Amniotic stem cell (primary cell): Measurements from ENCODE around the gene MSL1.
A peak's percentile ranks its signal among the peaks of the same experiment; 100 is the strongest.

Experiments used
- DNase-seq: peaks from one replicate; lab custom pipeline; 2025; lab: John Stamatoyannopoulos, UW

MSL1 gene, protein sequence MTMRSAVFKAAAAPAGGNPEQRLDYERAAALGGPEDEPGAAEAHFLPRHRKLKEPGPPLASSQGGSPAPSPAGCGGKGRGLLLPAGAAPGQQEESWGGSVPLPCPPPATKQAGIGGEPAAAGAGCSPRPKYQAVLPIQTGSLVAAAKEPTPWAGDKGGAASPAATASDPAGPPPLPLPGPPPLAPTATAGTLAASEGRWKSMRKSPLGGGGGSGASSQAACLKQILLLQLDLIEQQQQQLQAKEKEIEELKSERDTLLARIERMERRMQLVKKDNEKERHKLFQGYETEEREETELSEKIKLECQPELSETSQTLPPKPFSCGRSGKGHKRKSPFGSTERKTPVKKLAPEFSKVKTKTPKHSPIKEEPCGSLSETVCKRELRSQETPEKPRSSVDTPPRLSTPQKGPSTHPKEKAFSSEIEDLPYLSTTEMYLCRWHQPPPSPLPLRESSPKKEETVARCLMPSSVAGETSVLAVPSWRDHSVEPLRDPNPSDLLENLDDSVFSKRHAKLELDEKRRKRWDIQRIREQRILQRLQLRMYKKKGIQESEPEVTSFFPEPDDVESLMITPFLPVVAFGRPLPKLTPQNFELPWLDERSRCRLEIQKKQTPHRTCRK

GRCh38 chr17:40121181-40122135, at the start of gene MSL1:
Gene MSL1 (plus strand): TSS chr17:40121971. CDS start chr17:40122613, 642 bp downstream.
- peak; percentile 57 for DNase-seq

GRCh38 chr17:40072040-40072734, 49.6 kb upstream of the MSL1 start:
- no peak for DNase-seq

GRCh38 chr17:40072735-40073346, 48.9 kb upstream of the MSL1 start:
- no peak for DNase-seq

DNA sequence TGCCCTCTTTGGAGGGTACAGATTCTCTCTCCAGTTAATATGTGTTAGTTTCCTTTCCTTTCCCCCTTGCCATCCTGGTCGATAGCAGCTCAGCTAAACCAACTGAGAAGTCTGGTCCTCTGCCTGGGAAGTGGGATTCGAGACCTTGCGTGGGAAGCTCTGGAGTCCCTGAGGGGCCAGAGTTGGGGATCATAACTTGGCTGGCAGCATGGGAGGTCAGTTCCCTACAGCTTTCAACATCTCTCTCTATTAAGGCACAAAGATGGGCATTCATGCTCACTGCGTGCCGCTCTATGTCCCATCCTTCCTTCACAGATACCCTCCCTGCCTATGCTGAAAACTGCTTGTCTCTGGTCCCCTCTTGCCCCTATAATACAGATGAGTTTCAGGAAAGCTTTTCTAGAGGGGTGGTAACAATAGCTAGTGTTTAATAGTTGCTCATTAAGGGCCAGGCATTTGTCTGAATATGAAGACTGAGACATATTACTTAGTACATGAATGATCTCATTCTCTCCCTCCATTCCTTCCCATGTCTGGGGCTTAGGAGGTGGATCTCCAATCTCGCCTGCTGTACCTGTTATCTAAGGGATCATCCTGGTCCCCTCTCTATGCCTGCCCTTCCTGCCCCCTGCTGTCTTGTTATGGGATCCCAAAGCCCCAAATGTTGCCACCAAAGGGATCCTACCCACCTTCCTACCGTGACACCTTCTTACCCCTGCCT, 48.2 kb upstream of the MSL1 start:
- no peak for DNase-seq

DNA sequence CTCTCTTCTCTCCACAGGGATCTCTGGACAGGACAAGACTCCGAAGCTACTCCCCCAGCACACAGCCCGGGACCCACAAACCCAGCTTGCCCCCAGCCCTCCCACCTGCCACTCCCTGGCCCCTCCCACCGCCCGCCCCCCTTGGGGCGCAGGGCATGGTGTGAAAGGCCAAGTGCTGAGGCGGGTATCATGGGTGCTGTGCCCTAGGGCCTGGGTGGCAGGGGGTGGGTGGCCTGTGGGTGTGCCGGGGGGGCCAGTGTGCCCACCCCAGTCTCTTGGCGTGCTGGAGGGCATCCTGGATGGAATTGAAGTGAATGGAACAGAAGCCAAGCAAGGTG, 47.6 kb upstream of the MSL1 start:
- no peak for DNase-seq

- no peak for DNase-seq
These were observed 46.9 kb upstream of the MSL1 start for GRCh38 chr17:40074871-40075200.

- no peak for DNase-seq
These were observed 46.4 kb upstream of the MSL1 start for GRCh38 chr17:40075201-40075941.

DNA sequence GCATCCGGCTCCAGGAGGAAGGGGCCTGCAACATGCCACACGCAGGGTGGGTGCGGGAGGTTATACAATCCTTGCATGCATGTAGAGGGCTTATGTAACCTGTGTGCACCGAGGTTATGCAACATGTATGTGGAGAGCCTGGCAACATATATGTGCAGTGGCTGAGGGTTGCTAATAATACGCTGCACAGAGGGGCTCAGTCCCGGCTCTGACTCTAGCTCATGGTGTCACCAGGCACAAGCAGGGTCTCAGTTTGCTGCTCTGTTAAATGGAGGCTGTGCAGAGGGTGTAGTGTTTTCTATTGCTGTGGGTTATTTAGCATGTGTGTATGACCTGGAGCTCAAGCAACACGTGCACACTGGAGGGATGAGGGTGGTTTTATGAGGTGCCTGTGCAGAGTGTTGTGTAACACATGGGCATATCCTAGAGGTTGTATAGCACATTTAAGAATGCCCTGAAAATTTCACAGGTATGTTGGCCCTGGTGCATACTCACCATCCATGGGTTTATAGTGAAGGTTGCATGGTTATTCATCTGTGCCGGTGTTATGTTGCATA, 45.8 kb upstream of the MSL1 start:
- no peak for DNase-seq

- DNase-seq, result no peak
These were observed 45.2 kb upstream of the MSL1 start for GRCh38 chr17:40076591-40076990.

DNA sequence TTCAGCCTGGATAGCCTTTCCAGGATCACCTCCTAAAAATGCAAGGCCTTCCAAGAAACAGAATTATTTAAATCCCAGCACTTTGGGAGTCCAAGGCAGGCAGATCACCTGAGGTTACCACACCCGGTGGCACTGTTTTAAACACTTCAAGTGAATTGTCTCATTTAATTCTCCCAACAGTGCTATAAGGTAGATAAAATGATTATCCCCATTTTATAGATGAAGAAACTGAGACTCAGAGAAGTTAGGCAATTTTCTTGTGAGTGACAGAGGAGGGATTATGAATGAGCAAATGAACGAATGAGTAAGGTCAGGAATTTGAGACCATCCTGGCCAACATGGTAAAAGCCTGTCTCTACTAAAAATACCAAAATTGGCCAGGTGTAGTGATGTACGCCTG, 42.2 kb upstream of the MSL1 start:
- DNase-seq, result no peak

GRCh38 chr17:40084477-40084876, 37.3 kb upstream of the MSL1 start:
- no peak for DNase-seq

DNA sequence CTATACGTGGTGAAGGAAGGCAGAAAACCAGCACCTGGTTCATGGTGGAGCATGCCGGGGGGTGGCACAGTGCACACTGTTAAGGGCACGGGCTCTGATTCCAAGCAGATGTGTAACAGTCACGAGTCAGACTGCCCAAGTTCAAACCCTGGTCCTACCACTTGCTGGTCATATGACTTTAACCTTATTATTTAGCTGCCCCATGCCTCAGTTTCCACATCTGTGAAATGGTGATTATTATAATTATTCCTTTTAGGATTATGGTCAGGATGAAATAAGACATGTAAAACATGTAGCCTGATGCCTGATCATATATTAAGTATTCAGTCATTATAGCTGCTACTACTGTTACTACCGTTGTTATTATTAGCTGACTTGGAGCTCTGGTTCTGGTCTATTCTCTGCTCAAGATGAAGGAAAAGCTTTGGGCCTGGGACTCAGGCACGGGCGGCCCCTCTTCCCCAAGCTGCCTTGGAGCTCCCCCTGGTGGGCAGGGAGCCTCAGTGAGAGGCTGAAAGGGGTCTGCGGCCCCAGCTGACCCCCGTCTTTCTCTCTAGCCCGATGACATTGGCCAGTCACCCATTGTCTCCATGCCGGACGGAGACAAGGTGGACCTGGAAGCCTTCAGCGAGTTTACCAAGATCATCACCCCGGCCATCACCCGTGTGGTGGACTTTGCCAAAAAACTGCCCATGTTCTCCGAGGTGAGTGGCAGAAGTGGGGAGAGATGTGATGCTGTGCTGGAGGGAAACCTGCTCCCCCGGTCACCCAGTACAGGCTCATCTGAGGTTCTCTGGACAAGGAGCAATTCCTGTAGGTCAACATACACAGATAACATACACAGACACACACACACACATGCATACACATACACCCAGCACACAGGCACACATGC, 35.4 kb upstream of the MSL1 start:
- DNase-seq, result no peak

DNA sequence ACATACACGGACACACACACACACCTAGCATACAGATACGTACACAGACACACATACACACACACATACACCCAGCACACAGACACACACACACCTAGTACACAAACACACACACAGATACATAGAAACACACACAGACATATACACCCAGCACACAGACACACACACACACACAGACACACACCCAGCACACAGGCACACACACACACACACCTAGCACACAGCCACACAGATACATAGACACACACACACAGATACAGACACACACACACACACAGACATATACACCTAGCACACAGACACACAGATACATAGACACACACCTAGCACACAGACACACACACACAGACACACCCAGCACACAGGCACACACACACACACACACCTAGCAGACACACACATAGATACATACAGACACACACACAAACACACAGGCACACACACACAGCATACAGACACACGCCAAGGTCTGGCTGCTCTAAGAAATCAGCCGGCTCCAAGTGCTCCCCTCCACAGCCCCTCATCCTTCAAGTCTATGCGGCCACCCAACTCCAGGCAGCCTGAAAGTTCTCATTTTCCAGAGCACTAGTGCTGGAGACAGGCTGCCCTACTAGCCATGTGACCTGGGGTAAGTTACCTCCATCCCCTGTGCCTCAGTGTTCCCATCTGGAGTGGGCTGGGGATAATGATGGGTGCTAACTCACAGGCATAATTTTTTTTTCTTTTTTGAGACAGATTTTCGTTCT, 34.5 kb upstream of the MSL1 start:
- no peak for DNase-seq

- no peak for DNase-seq
These were observed 33.7 kb upstream of the MSL1 start for GRCh38 chr17:40087903-40088718.

DNA sequence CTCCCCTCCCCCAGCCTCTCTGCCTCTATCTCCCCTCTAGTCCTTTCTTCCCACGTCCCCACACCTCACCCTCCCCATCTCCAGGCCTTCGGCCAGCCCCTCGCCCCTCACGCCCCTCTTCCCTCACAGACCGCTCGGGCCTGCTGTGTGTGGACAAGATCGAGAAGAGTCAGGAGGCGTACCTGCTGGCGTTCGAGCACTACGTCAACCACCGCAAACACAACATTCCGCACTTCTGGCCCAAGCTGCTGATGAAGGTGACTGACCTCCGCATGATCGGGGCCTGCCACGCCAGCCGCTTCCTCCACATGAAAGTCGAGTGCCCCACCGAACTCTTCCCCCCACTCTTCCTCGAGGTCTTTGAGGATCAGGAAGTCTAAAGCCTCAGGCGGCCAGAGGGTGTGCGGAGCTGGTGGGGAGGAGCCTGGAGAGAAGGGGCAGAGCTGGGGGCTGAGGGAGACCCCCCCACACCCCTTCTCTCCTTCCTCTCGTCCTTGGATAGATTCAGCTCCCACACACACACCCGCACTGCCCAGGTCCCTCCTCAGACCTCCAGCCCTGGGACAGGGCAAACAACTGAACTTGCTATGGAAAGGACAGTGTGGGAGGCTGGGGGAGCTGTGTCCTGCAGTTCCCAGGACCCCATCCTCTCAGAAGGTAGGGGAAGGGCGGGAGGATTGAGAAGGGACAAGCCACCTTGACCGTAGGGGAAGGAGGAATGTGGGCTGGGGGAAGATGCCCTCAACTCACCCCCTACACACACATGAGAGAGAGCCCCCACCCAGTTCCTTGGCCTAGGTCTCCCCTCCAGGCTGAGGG, 32.5 kb upstream of the MSL1 start:
- DNase-seq, result no peak
